DOHH2 (cell line): ENCODE measurements around the gene PTPRK.

ENCODE experiments used
- H3F3A ChIP-seq: fragments of 200-600 bp; sonication (generic), shearing (Covaris generic); 2 replicates; pipeline ENCODE4 v1.6.0; 2016; ENCODE audit warnings: antibody characterized with exemption, mild to moderate bottlenecking; ENCODE audit not compliant: control insufficient read depth, insufficient read depth
- H3K27ac ChIP-seq: fragments of 200-600 bp; sonication (generic); 2 replicates; pipeline ENCODE4 v1.5.1; 2014; ENCODE audit warnings: low read depth, mild to moderate bottlenecking, low read length, moderate library complexity
- H3K27me3 ChIP-seq: fragments of 200-600 bp; sonication (generic); 2 replicates; pipeline ENCODE4 v1.6.1; 2014; ENCODE audit warnings: mild to moderate bottlenecking, low read length, mixed read lengths; ENCODE audit not compliant: control insufficient read depth
- H3K36me3 ChIP-seq: fragments of 200-600 bp; sonication (generic); 2 replicates; pipeline ENCODE4 v1.6.1; 2014; ENCODE audit warnings: mild to moderate bottlenecking, low read length, moderate library complexity, mixed read lengths; ENCODE audit not compliant: control insufficient read depth
- H3K4me1 ChIP-seq: fragments of 200-600 bp; sonication (generic); 2 replicates; pipeline ENCODE4 v1.6.1; 2014; ENCODE audit warnings: mild to moderate bottlenecking, low read length, mixed read lengths; ENCODE audit not compliant: control insufficient read depth
- H3K4me2 ChIP-seq: fragments of 200-600 bp; sonication (generic); 2 replicates; pipeline ENCODE4 v1.6.0; 2014; ENCODE audit warnings: mild to moderate bottlenecking, low read length, moderate library complexity
- H3K4me3 ChIP-seq: fragments of 200-600 bp; sonication (generic); 2 replicates; pipeline ENCODE4 v1.5.1; 2014; ENCODE audit warnings: mild to moderate bottlenecking, low read length, mixed read lengths
- H3K79me2 ChIP-seq: fragments of 200-600 bp; sonication (generic); 2 replicates; pipeline ENCODE4 v1.6.1; 2014; ENCODE audit warnings: mild to moderate bottlenecking, low read length, mixed read lengths; ENCODE audit not compliant: control insufficient read depth
- H3K9me2 ChIP-seq: fragments of 200-600 bp; sonication (generic); replicated peaks from 2 replicates; pipeline ENCODE4 v1.6.1; 2014; ENCODE audit warnings: mild to moderate bottlenecking, low read length, mixed read lengths; ENCODE audit not compliant: control insufficient read depth
- H3K9me3 ChIP-seq: fragments of 200-600 bp; sonication (generic); 2 replicates; pipeline ENCODE4 v1.6.1; 2014; ENCODE audit warnings: antibody characterized with exemption, low read length, mixed read lengths; ENCODE audit not compliant: control insufficient read depth, insufficient read depth
- H4K20me1 ChIP-seq: fragments of 200-600 bp; sonication (generic); 2 replicates; pipeline ENCODE4 v1.6.0; 2014; ENCODE audit warnings: low read depth, mild to moderate bottlenecking, antibody characterized with exemption, low read length, moderate library complexity; ENCODE audit not compliant: control insufficient read depth, insufficient read depth
- CTCF ChIP-seq: fragments of 200-600 bp; sonication (generic); IDR thresholded peaks from one replicate; pipeline ENCODE4 v1.5.1; 2014; ENCODE audit warnings: antibody characterized with exemption, mild to moderate bottlenecking, low read depth, low read length; ENCODE audit not compliant: poor library complexity, severe bottlenecking
- EZH2phosphoT487 ChIP-seq: fragments of 200-600 bp; sonication (generic); IDR thresholded peaks from 2 replicates; pipeline ENCODE4 v1.6.1; 2017; ENCODE audit warnings: borderline replicate concordance, mild to moderate bottlenecking, antibody characterized with exemption, low read length, moderate library complexity, mixed read lengths

The PTPRK gene

GRCh38 chr6:128425856-128426255 lies 94.5 kb downstream of the PTPRK start:
- H3K27me3 ChIP-seq = no peaks in the 10 kb centered on the region
- H3K4me2 ChIP-seq = no peak overlapping the region
- H3K36me3 ChIP-seq = no peaks in the 10 kb centered on the region
- TF ChIP-seq EZH2phosphoT487 = no peak
- H3K4me1 ChIP-seq = no peaks in the 10 kb centered on the region
- H3K9me2 ChIP-seq = no peaks in the 10 kb centered on the region
- no peaks in the 10 kb centered on the region for H3K79me2 ChIP-seq
- no peaks in the 10 kb centered on the region for H3F3A ChIP-seq
- no peak overlapping the region for H3K27ac ChIP-seq
- H3K4me3 ChIP-seq = no peak overlapping the region
- H4K20me1 ChIP-seq = no peaks in the 10 kb centered on the region
- H3K9me3 ChIP-seq = no peaks in the 10 kb centered on the region

GRCh38 chr6:128422871-128423270 lies 97.5 kb downstream of the PTPRK start:
- Histone ChIP-seq H3F3A (no peaks in the 10 kb centered on the region), H3K36me3 (no peaks in the 10 kb centered on the region), H3K4me2 (no peak overlapping the region), H3K27me3 (no peaks in the 10 kb centered on the region), H3K4me1 (no peaks in the 10 kb centered on the region), H3K9me3 (peaks cover 5% of the 10 kb centered on the region; the same call in 1 of the 2 replicates), H3K4me3 (no peak overlapping the region), H3K27ac (no peak overlapping the region), H3K9me2 (no peaks in the 10 kb centered on the region), H4K20me1 (no peaks in the 10 kb centered on the region), H3K79me2 (no peaks in the 10 kb centered on the region)
- TF ChIP-seq CTCF = no peak
- TF ChIP-seq EZH2phosphoT487 = no peak

GRCh38 chr6:128422200-128422599 lies 98.2 kb downstream of the PTPRK start:
- no peaks in the 10 kb centered on the region for H3K4me1 ChIP-seq
- H3F3A ChIP-seq = no peaks in the 10 kb centered on the region
- no peaks in the 10 kb centered on the region for H3K79me2 ChIP-seq
- H3K27me3 ChIP-seq = no peaks in the 10 kb centered on the region
- no peak overlapping the region for H3K4me2 ChIP-seq
- H3K4me3 ChIP-seq = no peak overlapping the region
- H3K9me2 ChIP-seq = no peaks in the 10 kb centered on the region
- H3K36me3 ChIP-seq = no peaks in the 10 kb centered on the region
- no peaks in the 10 kb centered on the region for H4K20me1 ChIP-seq
- peaks cover 5% of the 10 kb centered on the region; the same call in 1 of the 2 replicates for H3K9me3 ChIP-seq
- H3K27ac ChIP-seq = no peak overlapping the region
- TF ChIP-seq EZH2phosphoT487 (no peak), CTCF (no peak)

- no peaks in the 10 kb centered on the region for H3K79me2 ChIP-seq
- no peak overlapping the region for H3K27ac ChIP-seq
- no peaks in the 10 kb centered on the region for H3K27me3 ChIP-seq
- no peaks in the 10 kb centered on the region for H3F3A ChIP-seq
- no peak for TF ChIP-seq EZH2phosphoT487
- TF ChIP-seq CTCF = no peak
- H3K9me3 ChIP-seq = peaks cover 5% of the 10 kb centered on the region; the same call in 1 of the 2 replicates
- no peaks in the 10 kb centered on the region for H3K9me2 ChIP-seq
- no peaks in the 10 kb centered on the region for H3K36me3 ChIP-seq
- no peak overlapping the region for H3K4me2 ChIP-seq
- no peaks in the 10 kb centered on the region for H3K4me1 ChIP-seq
- H4K20me1 ChIP-seq = no peaks in the 10 kb centered on the region
- H3K4me3 ChIP-seq = no peak overlapping the region
Measured at GRCh38 chr6:128421788-128422187, 98.6 kb downstream of the PTPRK start.
